HG03565 (cell line): ENCODE results near the gene NKAIN1.

ENCODE experiments used
- ATAC-seq: cut with Tn5 transposase; IDR thresholded peaks from one replicate; pipeline ENCODE4 v1.9.1; 2021; ENCODE audit warnings: mild to moderate bottlenecking, moderate library complexity; ENCODE audit not compliant: unreplicated experiment

NKAIN1 gene

GRCh38 chr1:31234123-31234708, 5.5 kb downstream of the NKAIN1 start:
- no peak for ATAC-seq

DNA sequence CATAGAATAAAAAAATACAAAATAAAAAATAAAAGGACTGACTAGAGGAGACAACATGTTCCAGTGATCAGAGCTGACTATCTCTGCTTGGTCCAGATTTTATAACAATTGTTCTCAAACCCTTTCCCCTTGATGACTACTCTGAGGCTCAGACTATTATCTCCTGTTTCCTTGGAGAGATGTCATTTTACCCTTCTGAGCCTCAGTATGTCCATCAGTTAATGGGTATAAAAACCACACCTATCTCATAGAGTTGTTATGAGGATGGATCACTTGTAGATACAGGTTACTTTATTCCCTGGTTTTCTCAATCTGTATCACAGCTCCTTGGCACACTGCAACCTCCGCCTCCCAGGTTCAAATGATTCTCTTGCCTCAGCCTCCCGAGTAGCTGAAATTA, 7.0 kb downstream of the NKAIN1 start:
- ATAC-seq: no peak

DNA sequence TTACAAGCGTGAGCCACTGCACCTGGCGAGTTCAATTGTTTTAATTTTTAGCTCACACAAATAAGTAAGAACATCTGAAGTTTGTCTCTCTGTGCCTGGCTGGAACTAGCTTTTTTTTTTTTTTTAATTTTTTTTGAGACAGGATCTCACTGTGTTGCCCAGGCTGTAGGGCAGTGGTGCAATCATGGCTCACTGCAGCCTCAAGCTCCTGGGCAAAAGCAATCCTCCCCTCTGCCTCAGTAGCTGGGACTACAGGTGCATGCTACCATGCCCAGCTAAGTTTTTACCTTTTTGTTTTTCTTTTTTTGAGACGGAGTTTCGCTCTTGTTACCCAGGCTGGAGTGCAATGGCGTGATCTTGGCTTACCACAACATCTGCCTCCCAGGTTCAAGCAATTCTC, 7.9 kb downstream of the NKAIN1 start:
- no peak for ATAC-seq

DNA sequence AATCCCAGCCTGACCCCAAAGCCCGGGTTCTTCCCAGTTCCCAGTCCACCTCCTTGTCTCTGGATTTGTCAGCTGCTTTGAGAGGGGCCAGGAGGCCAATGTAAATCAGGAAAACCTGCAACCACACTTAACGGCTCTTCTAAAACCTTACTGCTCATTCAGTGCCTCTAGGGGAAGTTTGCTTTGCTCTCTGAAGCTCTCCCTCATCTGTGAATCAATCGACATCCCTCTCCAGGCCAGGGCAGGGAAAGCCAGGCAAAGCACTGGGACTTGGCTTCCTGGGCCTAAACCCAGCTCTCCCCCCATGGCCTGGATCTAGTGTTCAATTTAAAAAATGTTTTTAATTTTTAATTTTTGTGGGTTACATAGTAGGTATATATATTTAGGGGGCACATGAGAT, 9.3 kb downstream of the NKAIN1 start:
- ATAC-seq: no peak

GRCh38 chr1:31228986-31229385, 10.7 kb downstream of the NKAIN1 start:
- no peak for ATAC-seq

DNA sequence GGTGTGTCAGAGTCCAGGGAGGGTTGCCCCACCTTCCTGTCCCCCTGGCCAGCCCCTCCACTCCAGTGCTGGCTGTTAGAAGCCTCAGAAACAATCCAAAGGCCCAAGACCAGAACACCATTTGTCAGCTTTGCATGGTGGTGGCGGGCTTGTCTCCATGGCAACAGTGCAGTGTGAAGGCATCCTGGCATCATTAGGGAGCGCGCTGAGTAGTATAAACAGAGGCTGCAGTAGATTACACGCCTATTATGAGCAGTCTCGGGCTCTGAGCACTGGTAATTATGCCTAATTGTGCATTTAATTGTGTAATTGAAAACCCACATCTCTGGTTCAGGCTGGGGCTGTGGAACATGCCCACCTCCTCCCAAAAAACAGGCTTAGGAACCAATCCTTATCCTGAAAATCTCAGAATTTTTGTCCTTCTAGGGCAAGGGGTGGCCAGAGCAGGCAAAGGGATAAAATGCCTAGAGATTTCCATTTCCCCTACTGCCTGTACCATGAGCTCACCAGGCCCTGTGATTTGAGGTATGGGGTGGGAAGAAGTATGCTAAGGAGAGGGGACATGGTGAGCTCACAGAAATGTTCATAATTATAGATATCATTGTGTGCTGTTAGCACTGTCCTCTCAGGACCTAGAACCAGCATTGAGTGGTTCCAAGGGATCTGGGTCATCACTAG, 11.7 kb downstream of the NKAIN1 start:
- ATAC-seq: no peak

DNA sequence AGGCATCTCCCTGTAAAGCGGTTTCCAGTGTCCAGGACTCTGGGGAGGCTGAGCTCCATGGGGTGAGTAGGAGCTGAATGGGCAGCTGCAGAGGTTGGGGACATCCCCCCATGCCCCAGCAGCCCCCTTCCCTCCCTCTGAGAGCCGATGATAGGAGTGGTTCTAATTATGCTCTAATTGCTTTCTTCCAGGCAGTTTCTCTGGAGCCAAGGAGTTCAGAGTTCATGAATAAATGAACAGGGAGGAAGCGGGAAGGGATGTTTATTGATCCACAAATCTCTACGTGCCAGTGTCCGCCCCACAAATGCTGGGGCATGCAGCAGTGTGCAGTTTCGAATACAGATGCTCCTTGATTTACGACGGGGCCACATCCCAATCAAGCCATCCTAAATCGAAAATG, 15.6 kb downstream of the NKAIN1 start:
- ATAC-seq: no peak

DNA sequence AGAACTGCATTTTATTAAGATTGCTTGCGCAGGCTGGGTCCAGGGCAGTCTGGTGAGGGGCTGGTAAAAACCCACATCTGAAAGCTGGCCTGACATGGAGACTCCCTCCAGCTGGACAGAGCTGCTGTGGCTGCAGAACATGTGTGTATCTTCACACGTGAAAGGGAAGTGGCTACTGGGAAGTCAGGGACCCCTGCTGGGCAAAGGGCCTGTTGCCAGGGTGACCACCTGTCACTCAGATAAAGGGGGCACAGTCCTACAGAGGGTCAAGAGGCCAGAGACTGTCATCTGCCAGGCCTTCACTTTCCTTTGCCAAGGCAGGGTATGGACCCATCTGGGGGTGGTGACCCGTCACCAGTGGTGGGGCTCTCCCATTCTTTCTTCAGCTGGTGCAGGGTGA, 17.5 kb downstream of the NKAIN1 start:
- no peak for ATAC-seq

- ATAC-seq: no peak
Measured at GRCh38 chr1:31221072-31221471, 18.6 kb downstream of the NKAIN1 start.

DNA sequence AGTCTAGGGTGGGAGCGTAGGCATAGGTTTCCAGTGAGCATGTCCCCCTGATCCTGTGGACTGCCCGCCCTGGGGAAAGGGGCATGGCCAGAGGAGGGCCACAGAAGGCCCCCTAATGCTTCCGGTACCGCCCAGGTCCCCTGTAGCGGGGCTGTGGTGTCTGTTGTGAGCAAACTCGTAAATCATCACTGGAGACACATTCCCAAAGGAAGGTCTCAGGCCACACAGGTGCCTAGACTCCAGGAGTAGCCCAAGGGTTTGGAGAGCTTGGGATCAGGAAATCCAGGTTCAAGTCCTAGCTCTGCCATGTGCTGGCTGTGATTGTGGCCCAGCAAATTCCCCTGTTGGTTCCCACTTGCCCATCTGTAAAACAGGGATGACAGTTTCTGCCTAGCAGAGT, 20.2 kb downstream of the NKAIN1 start:
- ATAC-seq: no peak

DNA sequence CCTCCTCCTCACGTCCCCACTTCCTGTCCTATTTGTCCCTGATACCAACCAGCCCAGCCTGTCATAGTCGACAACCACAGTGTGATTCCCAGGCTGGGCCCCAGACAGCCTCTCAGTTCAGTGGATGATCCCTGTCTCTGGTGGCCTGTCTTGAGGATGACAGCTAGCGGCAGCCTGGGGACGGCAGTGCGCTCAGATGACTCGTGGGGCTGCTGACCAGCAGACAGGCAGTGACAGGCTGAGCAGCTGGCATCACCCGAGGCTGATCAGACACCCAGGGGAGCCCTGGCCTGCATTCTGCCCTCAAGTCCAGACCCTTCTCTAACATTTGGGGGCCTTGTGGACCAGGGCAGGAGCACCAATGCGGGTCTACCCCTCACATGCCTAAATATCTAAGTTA, 21.0 kb downstream of the NKAIN1 start:
- ATAC-seq: no peak

- no peak for ATAC-seq
Measured at GRCh38 chr1:31216016-31216415, 23.7 kb downstream of the NKAIN1 start.

DNA sequence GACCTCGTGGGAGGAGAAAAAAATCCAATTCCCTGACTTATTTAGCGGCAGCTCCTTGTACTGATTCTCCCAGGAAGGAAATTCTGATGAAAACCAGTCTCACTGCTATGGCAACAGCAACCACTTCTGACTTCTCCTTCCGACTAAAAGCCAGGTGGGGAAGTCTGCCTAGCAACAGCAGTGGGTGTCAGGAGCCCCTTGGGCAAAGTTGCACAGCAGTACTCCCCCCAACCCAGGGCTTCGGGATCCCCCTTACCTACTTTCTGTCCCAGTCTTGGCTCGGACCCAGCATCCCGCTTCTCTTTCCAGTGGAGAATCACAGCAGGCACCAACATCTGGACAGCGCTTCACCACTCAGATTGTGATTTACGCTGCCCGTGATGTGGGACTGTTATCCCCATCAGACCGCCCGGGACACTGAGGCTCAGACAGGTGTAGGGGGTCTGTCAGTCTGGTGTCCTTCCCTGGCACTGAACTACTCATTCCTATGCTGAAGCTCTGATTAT, 24.6 kb downstream of the NKAIN1 start:
- ATAC-seq: no peak

DNA sequence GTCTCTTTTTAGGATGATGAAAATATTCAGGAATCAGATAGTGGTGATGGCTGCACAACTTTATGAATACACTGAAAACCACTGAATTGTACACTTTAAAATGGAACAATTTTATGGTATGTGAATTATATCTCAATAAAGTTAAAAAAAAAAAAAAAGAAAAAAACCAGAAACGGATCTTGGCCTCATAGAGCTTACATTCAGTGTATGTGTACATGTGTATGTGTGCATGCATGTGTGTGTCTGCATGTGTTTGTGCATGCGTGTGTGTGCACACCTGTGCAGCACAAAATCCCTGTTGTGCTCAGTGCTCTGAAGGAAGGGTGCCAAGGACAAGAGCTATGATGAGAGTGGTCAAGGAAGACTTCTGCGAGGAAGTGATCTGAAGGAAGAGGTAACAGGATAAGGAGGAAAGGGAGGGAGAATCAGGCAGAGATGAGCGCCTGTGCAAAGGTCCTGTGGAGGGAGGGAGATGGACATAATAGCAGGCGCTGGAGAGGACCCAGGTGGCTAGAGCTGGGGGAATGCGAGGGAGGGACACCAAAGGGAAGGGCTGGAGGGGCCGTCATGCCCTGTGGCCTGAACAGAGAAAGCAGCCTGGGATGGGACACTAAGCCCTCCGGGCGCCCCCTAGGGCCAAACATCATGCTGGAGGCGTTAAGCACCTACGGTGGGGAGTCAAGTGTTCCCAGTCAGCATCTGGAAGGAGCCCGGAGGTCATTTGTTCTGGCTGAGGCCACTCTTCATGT, 25.2 kb downstream of the NKAIN1 start:
- ATAC-seq: no peak

DNA sequence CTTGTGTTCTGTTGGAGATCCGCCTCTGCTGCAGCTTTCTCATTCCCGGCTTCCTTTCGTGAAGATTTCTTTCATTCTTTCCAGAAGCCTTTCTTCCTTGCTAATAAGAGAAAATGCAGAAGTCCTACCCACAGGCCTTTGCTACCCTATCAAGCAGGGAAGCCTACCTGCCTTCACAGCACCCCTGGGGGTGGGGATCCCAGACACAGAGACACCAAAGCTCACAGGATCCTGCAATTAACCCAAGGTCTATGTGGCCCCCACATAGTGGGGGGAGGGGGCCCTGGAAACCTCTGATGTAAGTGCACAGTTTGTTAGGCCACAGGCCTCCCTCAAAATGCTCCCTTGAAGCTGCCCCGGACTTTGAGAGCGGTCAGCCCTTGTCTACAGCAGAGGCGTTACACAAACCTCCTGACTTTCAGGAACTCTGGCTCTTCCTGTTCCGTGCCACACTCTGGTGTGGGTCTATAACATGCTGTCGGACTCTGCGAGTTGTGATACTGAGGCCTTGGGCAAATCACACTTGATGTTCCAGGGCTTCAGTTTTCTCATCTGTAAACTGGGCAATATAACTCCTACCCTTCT, 31.2 kb downstream of the NKAIN1 start:
- no peak for ATAC-seq

GRCh38 chr1:31207569-31207968, 32.1 kb downstream of the NKAIN1 start:
- ATAC-seq: no peak

GRCh38 chr1:31207046-31207445, 32.6 kb downstream of the NKAIN1 start:
- no peak for ATAC-seq

GRCh38 chr1:31203215-31203614, 36.5 kb downstream of the NKAIN1 start:
- ATAC-seq: no peak

DNA sequence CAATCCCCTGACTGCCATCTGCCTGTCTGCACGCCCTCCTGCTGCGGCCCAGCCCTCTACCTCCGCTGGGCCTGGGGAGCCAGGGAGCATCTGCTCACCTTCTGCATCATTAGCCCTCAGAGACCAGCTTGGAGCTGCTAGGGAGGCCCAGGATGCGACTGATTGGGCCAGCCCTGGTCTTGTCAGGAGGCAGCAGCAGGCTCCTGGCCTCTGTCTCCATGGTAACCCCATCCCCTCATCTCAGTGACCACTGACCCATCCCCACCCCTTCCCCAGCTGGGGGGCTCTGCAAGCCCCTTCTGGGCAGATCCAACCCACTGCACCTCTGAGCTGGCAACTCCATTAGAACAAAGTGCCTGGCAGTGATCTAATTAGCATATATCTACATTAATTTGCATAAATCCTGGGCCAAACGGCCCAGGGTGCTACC, 37.7 kb downstream of the NKAIN1 start:
- ATAC-seq: no peak

GRCh38 chr1:31199949-31200348, 39.7 kb downstream of the NKAIN1 start:
- ATAC-seq: no peak

- ATAC-seq: no peak
Measured at GRCh38 chr1:31199236-31199790, 40.4 kb downstream of the NKAIN1 start.
